GM21367 (cell line): ENCODE results near the gene SMPDL3A.

Experiments used
- ATAC-seq: cut with Tn5 transposase; IDR thresholded peaks from one replicate; pipeline ENCODE4 v1.9.1; 2021; ENCODE audit not compliant: unreplicated experiment

Gene SMPDL3A

GRCh38 chr6:122775975-122776374 lies 13.1 kb upstream of the SMPDL3A start:
- ATAC-seq: no peak

DNA sequence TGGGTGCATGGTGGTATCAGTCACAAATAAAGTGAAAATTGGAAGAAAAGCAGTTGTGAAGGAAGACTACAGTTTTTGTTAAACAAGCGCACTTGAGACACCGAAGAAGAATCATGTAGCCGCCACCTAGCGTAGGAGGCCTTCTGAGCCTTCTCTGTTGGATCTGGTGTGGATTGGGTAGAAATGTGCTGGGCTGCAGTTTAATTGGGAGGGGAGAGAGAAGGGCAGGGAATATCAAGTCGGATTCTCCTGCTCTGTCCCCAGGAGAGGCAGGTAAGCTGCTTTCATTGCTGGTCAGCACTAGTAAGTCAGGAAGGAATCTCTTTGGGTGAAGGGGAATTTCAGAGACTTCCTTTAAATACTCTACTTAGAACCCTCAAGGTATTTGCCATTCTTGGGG lies 10.8 kb upstream of the SMPDL3A start:
- no peak for ATAC-seq

DNA sequence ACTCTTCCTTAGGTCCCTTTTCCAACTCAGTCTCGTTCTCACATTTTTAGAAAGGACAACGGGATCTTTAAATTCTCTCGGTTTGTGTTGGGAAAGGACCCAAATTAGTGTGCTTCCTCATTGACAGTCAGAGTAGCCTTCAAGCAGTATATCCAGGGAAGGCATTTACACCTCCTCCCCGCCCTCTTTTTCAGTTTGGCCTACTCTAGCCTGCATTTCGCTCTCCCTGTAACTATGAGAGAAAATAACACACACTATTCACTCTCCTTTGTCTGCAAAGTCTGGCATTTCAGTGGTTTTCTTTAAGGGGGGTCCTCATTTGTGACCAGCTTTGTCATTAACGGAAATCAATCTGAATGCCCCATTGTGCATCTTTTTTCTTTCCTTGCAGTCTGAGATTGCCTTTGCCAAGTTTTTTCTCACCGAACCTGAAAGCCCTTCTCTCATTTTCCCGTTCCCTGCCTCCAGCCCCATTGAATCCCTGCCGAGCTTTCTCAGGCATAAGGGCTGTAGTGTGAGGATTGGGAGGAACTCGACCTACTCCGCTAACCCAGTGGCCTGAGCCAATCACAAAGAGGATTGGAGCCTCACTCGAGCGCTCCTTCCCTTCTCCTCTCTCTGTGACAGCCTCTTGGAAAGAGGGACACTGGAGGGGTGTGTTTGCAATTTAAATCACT lies 9.9 kb upstream of the SMPDL3A start:
- ATAC-seq: no peak

DNA sequence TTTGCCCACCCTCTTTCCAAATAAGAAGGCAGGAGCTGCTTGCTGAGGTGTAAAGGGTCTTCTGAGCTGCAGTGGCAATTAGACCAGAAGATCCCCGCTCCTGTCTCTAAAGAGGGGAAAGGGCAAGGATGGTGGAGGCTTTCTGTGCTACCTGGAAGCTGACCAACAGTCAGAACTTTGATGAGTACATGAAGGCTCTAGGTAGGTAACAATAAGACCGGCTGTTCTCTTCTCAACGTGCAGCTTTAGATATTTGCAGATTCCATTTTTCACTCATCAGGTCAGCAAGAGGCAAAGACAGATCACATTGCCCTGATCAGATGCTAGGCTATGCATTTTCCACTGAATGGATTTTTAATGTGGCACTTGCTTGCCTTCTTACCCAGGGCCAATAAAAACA lies 9.4 kb upstream of the SMPDL3A start, which contains the start of gene FABP7:
Gene FABP7, plus strand, starts transcription at position 50 of the 400 bp plus-strand sequence. Its CDS starts 79 bp downstream, at position 129.
- ATAC-seq: no peak

GRCh38 chr6:122780114-122780513 lies 8.9 kb upstream of the SMPDL3A start:
- ATAC-seq: no peak

DNA sequence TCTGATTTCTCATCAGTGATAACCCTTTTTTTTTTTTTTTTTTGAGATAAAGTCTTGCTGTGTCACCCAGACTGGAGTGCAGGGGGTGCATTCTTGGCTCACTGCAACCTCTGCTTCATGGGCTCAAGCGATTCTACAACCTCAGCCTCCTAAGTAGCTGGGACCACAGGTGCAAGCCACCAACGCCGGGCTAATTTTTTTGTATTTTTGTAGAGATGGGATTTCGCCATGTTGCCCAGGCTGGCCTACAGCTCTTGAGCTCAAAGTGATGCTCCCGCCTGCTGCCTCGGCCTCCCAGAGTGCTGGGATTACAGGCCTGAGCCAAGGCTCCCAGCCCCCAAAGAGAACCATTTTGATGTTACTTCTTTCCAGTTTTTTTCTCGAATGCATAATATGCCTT lies 7.3 kb upstream of the SMPDL3A start:
- no peak for ATAC-seq

- no peak for ATAC-seq
Measured at GRCh38 chr6:122783401-122783800, 5.7 kb upstream of the SMPDL3A start.

- no peak for ATAC-seq
Measured at GRCh38 chr6:122785891-122786290, 3.2 kb upstream of the SMPDL3A start.

DNA sequence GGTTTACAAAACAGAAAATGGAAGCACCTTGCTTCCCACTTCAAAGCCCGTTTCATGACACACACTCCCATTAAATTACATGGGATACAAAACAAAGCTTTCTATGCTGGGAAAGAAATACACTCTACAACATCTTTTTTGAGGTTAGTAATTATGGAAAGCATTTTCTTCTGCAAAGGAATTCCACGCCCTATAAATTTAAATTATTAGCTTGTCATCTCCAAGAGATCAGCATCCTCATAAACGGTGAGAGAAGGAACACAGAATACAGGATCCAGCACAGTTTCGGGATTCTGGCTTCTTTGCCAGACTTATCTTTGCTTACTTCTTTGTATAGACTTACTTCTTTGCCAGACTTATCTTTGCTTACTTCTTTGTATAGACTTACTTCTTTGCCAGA lies 1.3 kb upstream of the SMPDL3A start:
- no peak for ATAC-seq

DNA sequence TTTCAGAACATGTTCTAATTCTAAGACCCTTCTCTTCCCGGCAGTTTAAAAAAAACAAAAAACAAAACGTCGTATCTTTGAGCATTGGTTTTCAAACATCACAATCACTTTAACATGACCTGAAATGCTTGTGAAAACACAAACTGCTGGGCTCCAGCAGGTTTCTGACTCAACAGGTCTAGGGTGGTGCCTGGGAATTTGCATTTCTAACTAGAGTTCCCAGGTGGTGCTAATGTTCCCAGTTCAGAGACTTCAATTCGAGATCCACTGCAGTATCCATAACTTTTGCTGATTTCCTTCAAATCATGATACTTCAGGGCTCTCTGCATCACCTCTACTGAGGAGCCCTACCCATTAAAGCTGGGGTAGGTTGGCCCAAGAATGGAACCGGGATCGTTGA lies 850 bp upstream of the SMPDL3A start:
- no peak for ATAC-seq

GRCh38 chr6:122788663-122789181 lies 336 bp upstream of the SMPDL3A start:
- ATAC-seq: no peak

GRCh38 chr6:122790028-122790422 lies 967 bp downstream of the SMPDL3A start:
- ATAC-seq: no peak

DNA sequence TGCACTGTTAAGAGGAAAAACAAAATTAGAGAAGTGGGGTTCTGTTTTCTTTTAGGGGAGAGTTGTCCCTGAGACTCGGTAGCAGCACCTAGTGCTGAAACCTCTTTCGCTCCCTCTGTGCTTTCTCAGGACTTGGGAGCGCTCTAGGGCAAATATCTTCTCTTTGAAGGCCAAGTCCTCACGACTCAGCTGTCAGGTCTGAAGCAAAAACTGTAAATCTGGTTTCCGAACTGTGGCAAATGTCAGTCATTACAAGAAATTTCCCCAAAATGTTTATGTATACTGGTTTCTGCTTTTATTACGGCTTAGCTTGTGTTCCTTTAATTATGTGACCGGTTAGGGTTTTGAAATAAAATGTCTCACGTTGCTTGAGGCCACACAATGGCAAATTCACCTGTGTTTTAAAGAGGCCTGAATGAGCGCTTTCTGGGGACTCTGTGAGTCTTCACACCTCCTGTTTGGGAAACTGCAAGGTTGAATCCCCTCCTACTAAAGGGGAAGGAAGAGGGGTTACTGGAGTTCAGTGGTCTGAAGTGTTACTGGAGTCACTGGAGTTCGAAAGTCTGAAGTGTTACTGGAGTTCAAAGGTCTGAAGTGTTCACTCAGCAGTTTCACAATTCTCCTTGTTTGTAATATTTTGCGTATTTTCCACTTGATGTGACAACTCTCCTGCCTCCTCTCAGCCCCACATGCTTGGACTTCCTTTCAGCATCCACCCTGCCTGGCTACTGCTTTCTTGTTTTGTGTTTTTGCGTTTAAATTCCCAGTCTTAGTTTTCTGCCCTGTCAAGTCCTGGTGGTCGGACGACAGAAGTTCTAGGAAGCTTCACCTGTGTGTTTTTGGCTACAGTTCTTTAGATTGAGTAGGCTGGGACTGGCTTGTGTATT lies 1.6 kb downstream of the SMPDL3A start:
- ATAC-seq: no peak

DNA sequence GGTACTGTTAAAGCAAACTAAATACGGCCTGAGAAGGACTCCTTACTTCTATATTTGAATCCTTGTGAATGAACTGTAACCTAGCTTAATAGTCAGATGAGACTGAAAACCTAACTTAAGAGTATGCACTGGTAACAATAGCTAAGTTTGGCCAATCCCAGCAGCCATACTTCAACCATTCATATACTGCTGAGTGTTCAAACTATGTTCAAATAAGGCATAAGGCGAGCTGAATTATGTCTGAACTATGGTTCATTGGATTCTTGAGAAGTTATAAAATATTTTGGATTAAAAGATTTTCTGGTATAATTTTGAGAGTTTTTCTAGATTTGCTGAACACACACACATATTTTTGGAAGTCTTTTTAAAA lies 2.2 kb downstream of the SMPDL3A start:
- ATAC-seq: no peak

GRCh38 chr6:122792766-122793165 lies 3.7 kb downstream of the SMPDL3A start:
- ATAC-seq: no peak

DNA sequence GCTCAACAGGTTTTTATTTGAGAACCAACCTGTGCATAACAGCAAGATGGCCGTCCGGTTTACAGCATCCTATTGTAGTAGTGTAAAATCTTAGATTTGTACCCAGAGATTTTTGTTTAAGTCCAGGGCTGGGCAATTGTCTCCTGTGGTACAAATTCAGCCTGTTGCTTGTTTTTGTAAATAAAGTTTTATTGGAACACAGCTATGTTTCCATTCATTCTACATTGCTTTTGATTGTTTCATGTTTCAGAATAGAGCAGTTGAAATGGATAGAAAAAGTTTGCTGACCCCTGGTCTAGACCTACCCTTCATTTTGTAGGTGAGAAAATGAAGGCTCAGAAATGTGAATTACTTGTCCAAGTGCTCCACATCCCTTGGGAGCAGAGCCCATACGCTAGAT lies 8.5 kb downstream of the SMPDL3A start:
- ATAC-seq: no peak

DNA sequence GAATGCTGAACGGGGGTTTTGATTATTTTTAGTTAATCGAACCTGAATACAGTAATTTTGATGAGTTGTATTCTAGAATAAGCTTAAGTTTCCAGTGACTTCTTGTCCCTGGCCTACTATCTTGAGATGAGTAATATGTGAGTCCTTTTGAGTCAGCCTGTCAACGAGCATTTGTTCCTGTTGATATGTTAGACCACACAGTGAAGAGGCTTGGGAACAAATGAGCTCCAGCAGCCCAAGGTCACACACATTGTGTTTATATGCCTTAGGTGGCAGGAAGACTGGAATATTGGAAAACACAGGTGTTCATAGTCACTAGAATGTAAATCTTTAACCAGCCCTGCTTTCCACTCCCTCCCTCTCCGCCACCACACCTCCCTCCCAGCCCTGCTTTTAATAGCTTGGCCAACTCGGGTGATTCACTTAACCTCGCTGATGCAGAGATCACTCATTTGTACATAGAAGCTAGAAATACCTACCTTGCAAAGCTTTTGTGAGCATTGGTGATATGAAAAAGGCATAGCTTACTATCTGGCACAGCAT lies 9.1 kb downstream of the SMPDL3A start:
- peak; percentile 57 for ATAC-seq

DNA sequence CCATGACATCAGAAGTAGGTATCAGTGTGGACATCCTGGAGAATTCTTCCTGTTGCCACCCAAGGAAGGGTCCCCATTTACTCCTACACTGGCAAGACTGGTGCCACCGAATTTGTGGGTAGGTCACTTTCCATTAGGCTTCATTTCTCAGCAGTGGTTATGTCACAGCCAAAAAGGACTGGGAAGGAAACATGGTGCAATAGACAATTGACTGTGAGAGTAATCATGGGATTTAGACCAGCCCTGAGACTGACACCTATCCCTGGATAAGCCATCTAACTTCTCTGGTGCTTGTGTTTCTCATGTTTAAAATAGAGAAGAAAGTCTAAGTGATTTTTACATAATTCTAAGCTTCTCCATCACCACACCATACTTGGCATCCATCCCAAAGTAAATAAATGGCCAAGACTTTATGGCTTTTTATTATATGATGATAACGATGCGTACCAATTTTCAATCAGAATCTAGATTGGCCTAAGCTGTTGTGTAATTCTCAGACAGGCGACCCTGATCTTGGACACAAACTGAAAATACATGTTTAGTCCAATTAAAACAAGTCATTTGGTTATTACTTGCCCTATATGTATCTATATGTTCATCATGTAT lies 10.2 kb downstream of the SMPDL3A start:
- ATAC-seq: no peak

DNA sequence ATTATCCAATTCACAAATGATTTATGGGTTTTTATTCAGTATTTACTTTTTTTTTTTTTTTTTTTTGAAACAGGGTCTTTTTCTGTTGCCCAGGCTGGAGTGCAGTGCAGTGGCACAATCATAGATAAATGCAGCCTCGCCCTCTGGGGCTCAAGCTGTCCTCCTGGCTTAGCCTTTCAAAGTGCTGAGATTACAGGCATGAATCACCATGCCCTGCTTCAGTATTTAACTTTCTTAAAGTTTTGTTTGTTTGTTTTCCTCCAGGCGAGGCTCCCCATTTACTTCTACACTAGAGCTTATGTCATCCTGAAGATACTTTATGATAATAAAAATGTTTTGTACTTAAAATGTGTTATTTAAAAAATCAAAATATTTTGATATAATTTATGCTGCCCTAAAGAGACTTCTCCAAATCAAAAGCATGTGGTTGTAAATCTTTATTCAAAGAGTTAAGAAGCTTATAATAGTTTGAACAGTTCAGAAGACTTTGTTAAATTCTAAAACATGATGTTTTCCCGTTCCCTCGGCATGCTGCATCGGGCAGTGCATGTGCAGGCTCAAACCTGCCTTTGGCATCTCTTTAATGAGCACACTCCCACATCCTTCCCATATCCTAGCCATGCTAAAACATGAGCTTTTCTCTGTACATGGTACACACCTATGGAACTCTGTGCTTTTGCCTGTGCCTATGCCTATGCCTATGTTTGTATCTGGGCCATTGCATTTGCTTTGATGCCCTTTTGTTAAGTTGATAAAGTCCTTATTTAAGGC lies 11.0 kb downstream of the SMPDL3A start:
- no peak for ATAC-seq

DNA sequence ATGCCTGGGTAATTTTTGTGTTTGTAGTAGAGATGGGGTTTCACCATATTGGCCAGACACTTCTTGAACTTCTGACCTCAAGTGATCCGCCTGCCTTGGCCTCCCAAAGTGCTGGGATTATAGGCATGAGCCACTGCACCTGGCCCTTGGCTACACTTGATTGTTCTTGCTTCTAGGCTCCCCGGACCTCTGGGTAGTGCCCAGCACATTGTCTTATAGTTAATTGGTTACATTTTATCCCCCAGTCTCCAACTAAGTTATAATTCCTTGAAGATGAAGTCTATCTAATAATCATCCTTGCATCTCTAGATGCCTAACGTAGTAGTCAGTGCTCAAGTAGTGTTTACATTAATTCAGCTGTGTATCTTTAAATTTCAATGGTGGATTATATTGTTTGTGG lies 11.8 kb downstream of the SMPDL3A start:
- no peak for ATAC-seq

DNA sequence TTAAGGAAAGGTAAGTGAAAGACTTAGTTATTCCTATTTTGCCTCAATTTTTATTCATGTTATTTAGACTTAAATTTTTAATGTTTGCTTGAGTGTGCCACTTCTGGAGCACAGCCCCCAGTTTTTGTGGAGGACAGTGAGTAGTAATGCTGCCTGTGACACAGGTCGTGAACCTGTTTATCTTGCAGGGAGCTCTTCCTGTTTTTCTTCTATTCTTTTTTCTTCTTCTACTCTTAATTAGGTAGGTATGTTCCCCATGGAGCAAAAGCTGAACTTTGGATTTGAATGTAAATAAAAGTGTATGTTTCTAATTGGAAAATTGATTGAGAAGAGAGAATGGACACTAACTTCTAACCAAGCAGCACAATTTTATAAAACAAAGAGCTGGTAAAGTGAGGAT lies 12.3 kb downstream of the SMPDL3A start:
- no peak for ATAC-seq
